HG03457 (cell line): Measurements from ENCODE around the gene NTRK3.
"Not testable (repeated sequence)": the region's sequence is repeated elsewhere in the genome, so short reads cannot be mapped to it uniquely, and the experiment has no call there.

Experiments
- ATAC-seq: cut with Tn5 transposase; IDR thresholded peaks from one replicate; pipeline ENCODE4 v1.9.1; 2021; ENCODE audit warnings: moderate number of reproducible peaks; ENCODE audit not compliant: unreplicated experiment

NTRK3 gene

GRCh38 chr15:88038261-88038660 is 218.3 kb downstream of the NTRK3 start:
- no peak for ATAC-seq

- ATAC-seq: no peak
Measured at GRCh38 chr15:88036154-88036839, 220.2 kb downstream of the NTRK3 start.

DNA sequence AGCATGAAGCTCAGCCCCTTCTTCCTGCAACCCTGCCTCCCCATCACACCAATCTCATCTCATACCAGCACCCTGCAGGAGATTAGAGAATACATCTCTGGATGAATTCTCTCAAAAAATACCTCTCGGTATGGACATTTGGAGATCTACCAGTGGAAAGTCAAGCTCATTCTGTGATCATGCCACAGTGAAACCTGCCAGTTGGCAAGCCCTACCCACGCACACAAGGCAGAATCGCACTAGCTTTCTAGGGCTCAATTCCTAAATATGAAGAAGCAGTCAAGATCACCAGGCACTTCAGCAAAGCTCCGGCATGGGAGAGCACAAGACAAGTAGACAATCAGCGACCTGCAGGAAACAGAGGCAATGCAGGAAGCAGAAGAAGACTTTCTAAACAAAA is 221.2 kb downstream of the NTRK3 start:
- no peak for ATAC-seq

- not testable (repeated sequence) for ATAC-seq
Measured at GRCh38 chr15:88033421-88033820, 223.1 kb downstream of the NTRK3 start.

DNA sequence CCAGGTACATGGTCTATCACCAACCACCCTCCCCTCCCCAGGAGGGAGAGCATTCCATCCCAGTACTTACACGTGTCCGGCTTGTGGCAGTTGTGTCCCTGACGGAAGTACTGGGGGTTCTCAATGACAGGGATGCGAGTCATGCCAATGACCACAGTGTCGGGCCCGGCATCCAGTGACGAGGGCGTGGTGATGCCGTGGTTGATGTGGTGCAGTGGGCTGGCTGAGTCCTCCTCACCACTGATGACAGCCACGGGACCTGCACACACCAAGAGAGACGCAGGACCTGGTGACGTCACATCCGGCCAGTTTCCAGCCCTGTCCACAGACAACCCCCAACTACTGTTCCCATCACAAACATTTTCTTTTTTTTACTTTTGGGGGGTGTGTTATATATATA is 223.8 kb downstream of the NTRK3 start:
- ATAC-seq: no peak

- no peak for ATAC-seq
Measured at GRCh38 chr15:88031461-88031860, 225.1 kb downstream of the NTRK3 start.

DNA sequence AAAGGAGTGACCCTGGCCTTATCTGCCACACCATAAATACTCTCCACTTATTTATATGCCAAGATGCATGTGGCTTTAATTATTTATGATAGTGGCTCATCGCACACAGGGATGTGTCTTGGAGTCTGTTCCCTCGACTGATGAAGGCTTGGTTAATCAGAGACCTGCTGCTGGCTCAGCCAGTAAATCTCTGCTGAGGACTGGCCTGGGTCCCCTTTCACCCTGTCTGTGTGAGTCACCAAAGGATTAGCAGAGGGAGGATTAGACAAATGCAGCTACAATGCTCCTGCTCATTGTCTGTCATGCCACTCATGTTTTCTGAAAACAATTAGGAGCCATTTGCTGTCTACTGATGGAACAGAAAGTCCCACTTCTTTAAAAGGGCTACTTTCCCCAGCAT is 226.8 kb downstream of the NTRK3 start:
- ATAC-seq: no peak

DNA sequence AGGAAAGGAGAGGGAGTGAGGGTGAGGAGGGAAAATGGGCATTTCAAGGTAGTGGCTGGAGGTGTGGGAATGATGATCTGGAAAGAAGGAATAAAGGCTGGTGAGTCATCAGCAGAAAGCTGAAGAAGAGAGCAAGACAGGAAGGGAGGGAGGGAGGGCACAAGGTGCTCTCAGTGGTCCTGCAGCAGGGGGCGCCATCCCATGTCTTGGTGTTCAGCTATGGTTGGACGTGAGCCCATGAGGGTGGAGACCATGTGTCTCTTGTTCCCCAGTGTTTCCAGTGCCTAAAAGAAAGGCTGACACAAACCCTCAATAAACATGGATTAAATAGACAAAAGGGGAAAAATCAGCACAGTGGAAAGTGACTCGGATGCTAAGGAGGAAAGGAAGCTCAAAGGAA is 228.5 kb downstream of the NTRK3 start:
- no peak for ATAC-seq

DNA sequence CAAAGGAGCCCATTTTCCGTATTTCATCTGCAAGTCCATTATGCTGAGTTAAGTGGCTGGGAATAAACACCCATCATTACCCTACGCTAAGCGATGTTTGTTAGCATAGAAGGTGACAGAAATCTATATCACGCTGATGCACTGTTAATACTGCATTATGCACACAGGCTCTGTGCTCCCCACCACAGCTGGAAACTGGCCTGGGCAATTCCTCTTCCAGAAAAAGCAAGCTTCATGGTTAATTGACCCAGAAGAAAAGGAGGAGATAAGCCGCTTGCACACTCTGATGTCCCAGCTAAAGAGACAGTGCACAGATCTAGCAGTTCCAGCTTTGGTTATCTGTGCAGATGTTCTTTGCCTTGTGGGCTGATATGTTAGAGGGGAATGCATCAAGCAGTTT is 232.6 kb downstream of the NTRK3 start:
- no peak for ATAC-seq

- no peak for ATAC-seq
Measured at GRCh38 chr15:88022716-88023115, 233.8 kb downstream of the NTRK3 start.

GRCh38 chr15:88021601-88022000 is 234.9 kb downstream of the NTRK3 start:
- no peak for ATAC-seq

DNA sequence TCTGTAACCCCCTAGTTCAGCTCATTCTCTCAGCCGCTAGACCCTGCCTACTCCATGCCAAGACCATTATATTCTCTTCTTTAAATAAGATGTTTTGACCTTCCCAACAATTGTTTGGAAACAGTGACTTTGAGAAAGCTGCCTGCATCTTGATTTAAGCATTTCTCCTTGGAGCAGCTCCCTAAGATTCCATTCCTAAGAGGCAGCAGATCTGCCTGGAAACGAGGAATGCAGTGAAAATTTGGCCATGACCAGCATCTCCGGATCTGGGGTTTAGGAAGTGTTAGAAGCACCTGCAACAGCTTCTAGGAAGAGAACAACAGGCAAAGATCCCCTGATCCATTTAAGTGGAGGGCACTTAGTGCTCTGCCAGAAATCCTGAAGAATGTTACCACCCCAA is 235.7 kb downstream of the NTRK3 start:
- no peak for ATAC-seq

- no peak for ATAC-seq
Measured at GRCh38 chr15:88019656-88020055, 236.9 kb downstream of the NTRK3 start.

DNA sequence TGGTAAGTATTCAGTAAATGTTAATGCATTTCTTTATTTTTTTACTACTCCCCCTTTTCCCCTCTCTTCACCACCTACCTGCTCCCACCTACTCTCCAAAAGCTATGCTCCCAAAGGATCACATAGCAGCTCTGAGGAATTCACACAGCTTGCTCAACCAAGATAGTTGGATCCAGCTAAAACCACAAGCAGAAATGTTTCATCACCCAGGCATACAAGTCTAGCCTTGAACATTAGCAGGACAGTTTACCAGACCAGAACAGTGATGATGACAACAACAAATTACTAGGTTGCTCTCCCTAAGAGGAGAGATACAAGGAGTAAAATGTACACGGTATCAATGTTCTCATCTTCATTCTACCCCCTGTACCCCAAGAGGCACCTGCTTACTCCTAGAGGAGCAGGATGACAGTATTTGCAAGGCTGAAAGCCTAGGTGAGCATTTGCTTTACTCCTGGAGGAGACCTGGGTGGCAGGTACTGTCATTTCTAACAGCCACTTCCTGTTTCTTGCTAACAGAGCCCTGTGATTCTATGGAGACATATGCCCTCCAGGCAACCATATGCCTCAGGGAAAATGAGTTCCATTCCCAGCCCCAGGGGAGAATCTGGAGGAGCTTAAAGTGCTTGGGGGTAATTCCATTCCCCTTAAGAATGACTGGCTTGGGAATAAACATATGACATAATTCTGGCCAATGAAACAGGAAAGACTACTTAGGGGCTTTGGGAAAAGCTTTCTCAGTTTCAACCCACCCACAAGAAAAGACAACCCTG is 237.5 kb downstream of the NTRK3 start:
- no peak for ATAC-seq

- ATAC-seq: no peak
Measured at GRCh38 chr15:88017753-88018152, 238.8 kb downstream of the NTRK3 start.

GRCh38 chr15:88016406-88016805 is 240.1 kb downstream of the NTRK3 start:
- ATAC-seq: no peak

GRCh38 chr15:88015228-88015860 is 241.2 kb downstream of the NTRK3 start:
- no peak for ATAC-seq

DNA sequence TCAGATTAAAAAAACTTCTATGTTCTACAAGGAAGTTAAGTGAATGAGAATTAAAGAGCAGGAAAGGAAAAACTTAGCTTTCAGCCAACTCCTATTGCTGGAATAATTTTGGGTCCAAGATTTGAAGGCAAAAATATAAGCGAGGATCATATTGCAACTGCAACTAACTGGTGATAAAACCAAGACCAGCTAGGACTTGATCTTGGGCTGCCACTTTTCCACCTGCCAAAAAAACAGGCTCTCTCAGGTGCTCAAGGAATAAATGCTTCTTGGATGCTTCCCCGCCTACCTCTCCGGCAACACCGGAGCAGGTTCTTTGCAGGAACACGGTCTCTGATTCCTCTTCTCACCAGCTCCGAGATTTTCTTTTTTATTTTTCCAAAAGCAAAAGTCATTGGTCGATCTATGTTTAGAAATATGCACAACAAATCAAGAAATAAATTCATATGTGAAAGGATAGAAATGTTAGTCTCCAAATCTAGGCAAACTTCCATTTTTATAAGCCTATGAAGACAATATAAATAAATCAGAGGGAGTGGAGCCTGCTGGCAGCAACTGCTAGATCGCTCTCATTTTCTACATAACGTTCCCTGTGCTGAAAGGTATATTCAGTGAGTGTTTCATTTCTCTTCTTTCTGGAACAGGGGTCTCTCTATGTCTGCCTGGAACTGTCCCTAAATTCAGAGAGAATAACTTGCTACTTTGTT is 241.9 kb downstream of the NTRK3 start:
- no peak for ATAC-seq

DNA sequence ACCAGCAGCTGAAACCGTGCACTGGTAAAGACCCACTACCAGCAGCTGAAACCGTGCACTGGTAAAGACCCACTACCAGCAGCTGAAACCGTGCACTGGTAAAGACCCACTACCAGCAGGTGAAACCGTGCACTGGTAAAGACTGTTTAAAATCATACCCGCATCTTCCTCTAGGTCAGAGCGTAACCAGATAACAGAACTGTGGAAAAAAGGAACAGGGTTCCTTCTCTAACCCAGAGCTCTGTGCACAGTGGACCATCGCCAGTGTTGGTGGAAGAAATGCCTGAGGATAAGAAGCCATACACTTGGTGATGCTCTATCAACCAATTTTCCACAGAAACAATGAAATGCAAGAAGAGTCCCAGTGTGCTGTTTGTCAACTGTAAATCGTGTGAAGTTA is 243.4 kb downstream of the NTRK3 start:
- ATAC-seq: no peak

DNA sequence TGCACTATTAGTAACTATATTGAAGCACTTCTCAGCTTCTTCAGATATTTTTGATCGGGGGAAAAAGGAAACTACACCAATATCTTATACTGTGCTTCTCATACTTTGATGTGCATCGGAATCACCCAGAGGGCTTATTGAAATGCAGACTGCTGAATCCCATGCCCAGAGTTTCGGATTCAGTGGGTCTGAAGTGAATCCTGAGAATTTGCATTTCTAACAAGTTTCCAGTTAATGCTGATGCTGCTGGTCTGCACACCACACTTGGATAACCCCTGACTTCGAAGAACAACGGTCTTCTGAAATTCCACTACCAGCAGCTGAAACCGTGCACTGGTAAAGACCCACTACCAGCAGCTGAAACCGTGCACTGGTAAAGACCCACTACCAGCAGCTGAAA is 243.9 kb downstream of the NTRK3 start:
- no peak for ATAC-seq

DNA sequence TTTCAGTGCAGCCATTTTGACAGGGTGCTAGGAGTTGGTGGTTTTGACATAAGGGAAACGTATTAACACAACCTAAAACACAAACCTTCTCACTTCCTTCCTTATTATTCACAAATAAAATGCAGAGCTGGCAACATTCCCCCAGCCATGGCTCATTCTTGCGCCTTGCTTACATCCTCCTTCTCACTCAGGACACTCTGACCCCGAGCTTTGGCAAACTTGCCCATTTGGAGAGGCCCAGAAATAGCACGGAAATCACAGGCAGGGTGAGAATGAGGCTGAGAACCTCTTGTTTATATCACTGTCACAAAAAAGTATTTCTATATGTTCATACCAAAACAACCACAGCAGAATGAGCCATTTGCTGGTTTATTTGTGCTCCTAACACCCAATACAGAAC is 244.3 kb downstream of the NTRK3 start:
- no peak for ATAC-seq

DNA sequence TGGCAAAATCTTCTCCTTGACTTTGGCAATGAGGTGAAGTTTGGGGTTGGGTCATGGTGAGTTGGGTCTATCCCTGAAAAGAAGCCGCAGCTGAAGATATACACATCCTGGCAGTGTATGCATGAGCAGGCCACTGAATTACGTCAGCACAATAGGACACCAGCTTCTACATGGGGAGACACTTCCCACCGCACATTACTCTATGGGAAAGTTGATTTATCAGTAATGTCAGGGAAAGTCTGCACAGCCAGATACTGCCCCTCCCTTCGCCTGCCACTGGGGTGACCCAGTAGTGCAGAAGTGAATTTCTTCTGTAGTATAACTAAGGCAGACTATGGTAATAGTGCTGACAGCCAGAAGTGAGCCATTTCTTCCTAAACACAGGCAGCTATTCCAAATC is 245.0 kb downstream of the NTRK3 start:
- ATAC-seq: no peak
